ENCODE data around the gene STAT5B. TPM values are rescaled to one million over a fixed set of nuclear protein-coding genes. Genes with fewer than 3 reads are reported as not detected.

Gene STAT5B
- total and polyA plus RNA-seq, 9 of the 15 experiments (the other 6 are each of a cell fraction or from before 2014, with no cell fraction given), result 20.8 to 176 (median 92.4) TPM

DNA sequence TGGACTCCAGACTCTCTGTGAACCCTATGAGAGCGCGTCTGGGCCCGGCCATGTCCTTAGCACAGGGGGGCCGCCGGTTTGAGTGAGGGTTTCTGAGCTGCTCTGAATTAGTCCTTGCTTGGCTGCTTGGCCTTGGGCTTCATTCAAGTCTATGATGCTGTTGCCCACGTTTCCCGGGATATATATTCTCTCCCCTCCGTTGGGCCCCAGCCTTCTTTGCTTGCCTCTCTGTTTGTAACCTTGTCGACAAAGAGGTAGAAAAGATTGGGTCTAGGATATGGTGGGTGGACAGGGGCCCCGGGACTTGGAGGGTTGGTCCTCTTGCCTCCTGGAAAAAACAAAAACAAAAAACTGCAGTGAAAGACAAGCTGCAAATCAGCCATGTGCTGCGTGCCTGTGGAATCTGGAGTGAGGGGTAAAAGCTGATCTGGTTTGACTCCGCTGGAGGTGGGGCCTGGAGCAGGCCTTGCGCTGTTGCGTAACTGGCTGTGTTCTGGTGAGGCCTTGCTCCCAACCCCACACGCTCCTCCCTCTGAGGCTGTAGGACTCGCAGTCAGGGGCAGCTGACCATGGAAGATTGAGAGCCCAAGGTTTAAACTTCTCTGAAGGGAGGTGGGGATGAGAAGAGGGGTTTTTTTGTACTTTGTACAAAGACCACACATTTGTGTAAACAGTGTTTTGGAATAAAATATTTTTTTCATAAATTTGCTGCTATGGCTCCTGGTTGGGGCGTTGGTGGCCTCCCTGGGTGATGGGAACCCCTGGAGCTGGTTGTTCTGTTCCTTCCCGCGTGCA lies 35.2 kb upstream of the STAT5B start (continued):
- TF ChIP-seq ZHX1 (conservative IDR thresholded peaks at IDR 0.05; ENCODE audit: low read length) (no peak), ELK1 (CRISPR knock-in tag; IDR thresholded peaks at IDR 0.05) (no peak), ZNF347 (CRISPR knock-in tag; IDR thresholded peaks at IDR 0.05; ENCODE audit: low read depth) (peak; percentile 31; the same call in 1 of the 2 replicates), ETS2 (tag; IDR thresholded peaks at IDR 0.05; ENCODE audit: borderline replicate concordance, poor library complexity, severe bottlenecking) (no peak), ZC3H11A (IDR thresholded peaks at IDR 0.05; ENCODE audit: low read depth, low read length) (no peak), ATF1 (CRISPR knock-in tag; IDR thresholded peaks at IDR 0.05) (no peak), ATF1 (tag; IDR thresholded peaks at IDR 0.05) (no peak; the same call in 1 of the 2 replicates), SREBF2 (CRISPR knock-in tag; IDR thresholded peaks at IDR 0.05) (no peak), FOXM1 (IDR thresholded peaks at IDR 0.05; ENCODE audit: low read depth) (no peak), FOXM1 (CRISPR knock-in tag; IDR thresholded peaks at IDR 0.05; ENCODE audit: low read depth) (no peak), GTF2E2 (tag; IDR thresholded peaks at IDR 0.05) (no peak; the same call in 1 of the 2 replicates), CTCFL (IDR thresholded peaks at IDR 0.05; ENCODE audit: borderline replicate concordance, insufficient read depth, low read depth, low read length, poor library complexity, severe bottlenecking) (no peak), ZNF398 (CRISPR knock-in tag; IDR thresholded peaks at IDR 0.05) (no peak), ZNF146 (CRISPR knock-in tag; IDR thresholded peaks at IDR 0.05; ENCODE audit: unreplicated experiment) (no peak), CCAR2 (IDR thresholded peaks at IDR 0.05; ENCODE audit: low read depth, low read length) (no peak)
- TF ChIP-seq, protein P1, sequence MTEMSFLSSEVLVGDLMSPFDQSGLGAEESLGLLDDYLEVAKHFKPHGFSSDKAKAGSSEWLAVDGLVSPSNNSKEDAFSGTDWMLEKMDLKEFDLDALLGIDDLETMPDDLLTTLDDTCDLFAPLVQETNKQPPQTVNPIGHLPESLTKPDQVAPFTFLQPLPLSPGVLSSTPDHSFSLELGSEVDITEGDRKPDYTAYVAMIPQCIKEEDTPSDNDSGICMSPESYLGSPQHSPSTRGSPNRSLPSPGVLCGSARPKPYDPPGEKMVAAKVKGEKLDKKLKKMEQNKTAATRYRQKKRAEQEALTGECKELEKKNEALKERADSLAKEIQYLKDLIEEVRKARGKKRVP (CRISPR knock-in tag; IDR thresholded peaks at IDR 0.05), result no peak
- TF ChIP-seq, protein P2, sequence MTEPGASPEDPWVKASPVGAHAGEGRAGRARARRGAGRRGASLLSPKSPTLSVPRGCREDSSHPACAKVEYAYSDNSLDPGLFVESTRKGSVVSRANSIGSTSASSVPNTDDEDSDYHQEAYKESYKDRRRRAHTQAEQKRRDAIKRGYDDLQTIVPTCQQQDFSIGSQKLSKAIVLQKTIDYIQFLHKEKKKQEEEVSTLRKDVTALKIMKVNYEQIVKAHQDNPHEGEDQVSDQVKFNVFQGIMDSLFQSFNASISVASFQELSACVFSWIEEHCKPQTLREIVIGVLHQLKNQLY (CRISPR knock-in tag; conservative IDR thresholded peaks at IDR 0.05), result no peak

Data from K562 (cell line).